ENCODE results near the gene ARMS2. TPM values are rescaled to one million over a fixed set of nuclear protein-coding genes. Genes with fewer than 3 reads are reported as not detected.
A peak's percentile ranks its signal among the peaks of the same experiment; 100 is the strongest.

Gene ARMS2
- total RNA-seq, 1 donor from 2014 or later = not detected

DNA sequence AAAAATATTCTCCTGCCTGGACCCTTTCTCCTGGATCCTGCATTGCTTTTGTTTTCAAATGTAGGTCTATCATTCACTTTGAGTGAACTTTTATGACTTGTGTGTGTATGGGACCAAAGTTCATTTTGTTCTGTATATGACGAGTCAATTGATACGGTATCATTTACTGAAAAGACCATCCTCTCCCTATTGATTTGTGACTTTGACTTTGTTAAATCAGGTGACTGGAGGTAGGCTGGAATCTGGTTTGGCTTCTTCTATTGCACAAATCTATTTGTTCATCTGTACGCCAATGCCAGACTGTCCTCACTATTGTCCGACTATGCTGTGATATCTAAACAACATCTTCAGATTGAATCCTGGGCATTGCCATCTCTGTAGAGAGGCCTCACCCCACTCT is 5.3 kb upstream of the ARMS2 start:
- no peak for TF ChIP-seq POLR2AphosphoS5 (IDR thresholded peaks at IDR 0.05; ENCODE audit: insufficient read depth in 1 of 2, low read depth in 1 of 2)
- no peak for TF ChIP-seq POLR2A (IDR thresholded peaks at IDR 0.05)
- TF ChIP-seq CTCF (IDR thresholded peaks at IDR 0.05) = no peak
- no peak for DNase-seq (ENCODE audit: extremely low spot score in 2 of 2)
- H3K27ac ChIP-seq = no peak overlapping the region
- no peak overlapping the region for H3K4me3 ChIP-seq
- H3K36me3 ChIP-seq = no peaks in the 10 kb centered on the region
- no peaks in the 10 kb centered on the region for H3K4me1 ChIP-seq
- intact Hi-C loops (cut with DNase I) = no loop called here
- no peaks in the 10 kb centered on the region for H3K27me3 ChIP-seq
- no peaks in the 10 kb centered on the region for H3K9me3 ChIP-seq

GRCh38 chr10:122450353-122450990 is 4.0 kb upstream of the ARMS2 start:
- no peaks in the 10 kb centered on the region for H3K9me3 ChIP-seq
- no peaks in the 10 kb centered on the region for H3K27me3 ChIP-seq
- intact Hi-C loops (cut with DNase I) = no loop called here
- TF ChIP-seq CTCF (IDR thresholded peaks at IDR 0.05) (no peak), POLR2A (IDR thresholded peaks at IDR 0.05) (no peak), POLR2AphosphoS5 (IDR thresholded peaks at IDR 0.05; ENCODE audit: insufficient read depth in 1 of 2, low read depth in 1 of 2) (no peak)
- H3K36me3 ChIP-seq = no peaks in the 10 kb centered on the region
- H3K4me3 ChIP-seq = no peak overlapping the region
- H3K4me1 ChIP-seq = no peaks in the 10 kb centered on the region
- DNase-seq (ENCODE audit: extremely low spot score in 2 of 2) = no peak
- H3K27ac ChIP-seq = no peak overlapping the region

GRCh38 chr10:122454071-122454470 is 382 bp upstream of the ARMS2 start:
- no peak for TF ChIP-seq CTCF (IDR thresholded peaks at IDR 0.05)
- TF ChIP-seq POLR2A (IDR thresholded peaks at IDR 0.05) = no peak
- no peak for TF ChIP-seq POLR2AphosphoS5 (IDR thresholded peaks at IDR 0.05; ENCODE audit: insufficient read depth in 1 of 2, low read depth in 1 of 2)
- H3K27ac ChIP-seq = no peak overlapping the region
- no peak for DNase-seq (ENCODE audit: extremely low spot score in 2 of 2)
- no peaks in the 10 kb centered on the region for H3K27me3 ChIP-seq
- no peak overlapping the region for H3K4me3 ChIP-seq
- H3K9me3 ChIP-seq = no peaks in the 10 kb centered on the region
- H3K4me1 ChIP-seq = peaks cover 6% of the 10 kb centered on the region
- no peaks in the 10 kb centered on the region for H3K36me3 ChIP-seq
- intact Hi-C loops (cut with DNase I) = no loop called here

- DNase-seq (ENCODE audit: extremely low spot score in 2 of 2) = peak in 1 of 2 donors; percentile 6
- Histone ChIP-seq H3K36me3 (no peaks in the 10 kb centered on the region), H3K9me3 (no peaks in the 10 kb centered on the region), H3K27me3 (no peaks in the 10 kb centered on the region), H3K4me3 (no peak overlapping the region), H3K27ac (no peak overlapping the region), H3K4me1 (peaks cover 21% of the 10 kb centered on the region)
- TF ChIP-seq CTCF (IDR thresholded peaks at IDR 0.05) (no peak), POLR2A (IDR thresholded peaks at IDR 0.05) (no peak), POLR2AphosphoS5 (IDR thresholded peaks at IDR 0.05; ENCODE audit: insufficient read depth in 1 of 2, low read depth in 1 of 2) (no peak)
- intact Hi-C loops (cut with DNase I) = no loop called here
Observed at GRCh38 chr10:122455376-122456079, 1.1 kb downstream of the ARMS2 start.

GRCh38 chr10:122457934-122458333 is 3.5 kb downstream of the ARMS2 start:
- intact Hi-C loops (cut with DNase I) = no loop called here
- no peak for DNase-seq (ENCODE audit: extremely low spot score in 2 of 2)
- H3K36me3 ChIP-seq = no peaks in the 10 kb centered on the region

More at GRCh38 chr10:122457934-122458333, 3.5 kb downstream of the ARMS2 start:
- Histone ChIP-seq H3K4me1 (peaks cover 26% of the 10 kb centered on the region), H3K4me3 (no peak overlapping the region), H3K27ac (no peak overlapping the region), H3K9me3 (no peaks in the 10 kb centered on the region), H3K27me3 (no peaks in the 10 kb centered on the region)
- no peak for TF ChIP-seq CTCF (IDR thresholded peaks at IDR 0.05)
- no peak for TF ChIP-seq POLR2AphosphoS5 (IDR thresholded peaks at IDR 0.05; ENCODE audit: insufficient read depth in 1 of 2, low read depth in 1 of 2)
- TF ChIP-seq POLR2A (IDR thresholded peaks at IDR 0.05) = no peak

Measured in vagina (tissue), 2 donors.